Neural cell (in vitro differentiated cells): ENCODE data around the gene HOXD3. TPM values are rescaled to one million over a fixed set of nuclear protein-coding genes. Genes with fewer than 3 reads are reported as not detected.

ENCODE experiments used
- H2AFZ ChIP-seq: fragments of 200-600, 300-800 bp; sonication (generic), shearing (Covaris generic); 2 replicates; pipeline ENCODE4 v1.6.0; 2014; ENCODE audit warnings: low read depth, mild to moderate bottlenecking, antibody characterized with exemption, low read length, moderate library complexity
- H3F3A ChIP-seq: fragments of 200-600 bp; shearing (Covaris generic); 2 replicates; pipeline ENCODE4 v1.6.1; 2016; ENCODE audit warnings: mild to moderate bottlenecking, moderate library complexity, mixed read lengths, antibody characterized with exemption, low read length; ENCODE audit not compliant: insufficient read depth, poor library complexity, severe bottlenecking
- H3K27ac ChIP-seq: fragments of 200-600, 300-800 bp; sonication (generic), shearing (Covaris generic); 2 replicates; pipeline ENCODE4 v1.5.1; 2014; ENCODE audit warnings: mild to moderate bottlenecking, low read length, moderate library complexity
- H3K27me3 ChIP-seq: fragments of 300-800, 200-600 bp; sonication (generic), shearing (Covaris generic); 2 replicates; pipeline ENCODE4 v1.6.0; 2014; ENCODE audit warnings: mild to moderate bottlenecking, low read depth, low read length, moderate library complexity; ENCODE audit not compliant: insufficient read depth
- H3K36me3 ChIP-seq: fragments of 300-800, 200-600 bp; sonication (generic), shearing (Covaris generic); 2 replicates; pipeline ENCODE4 v1.5.1; 2014; ENCODE audit warnings: mild to moderate bottlenecking, antibody characterized with exemption, low read length, moderate library complexity; ENCODE audit not compliant: insufficient read depth
- H3K4me2 ChIP-seq: fragments of 300-800, 200-600 bp; sonication (generic), shearing (Covaris generic); 2 replicates; pipeline ENCODE4 v1.6.0; 2014; ENCODE audit warnings: mild to moderate bottlenecking, low read length
- H3K4me3 ChIP-seq: fragments of 300-800, 200-600 bp; sonication (generic), shearing (Covaris generic); 2 replicates; pipeline ENCODE4 v1.5.1; 2014; ENCODE audit warnings: mild to moderate bottlenecking, low read length, moderate library complexity
- H3K79me2 ChIP-seq: fragments of 200-600 bp; shearing (Covaris generic); replicated peaks from 2 replicates; pipeline ENCODE4 v1.6.0; 2014; ENCODE audit warnings: mild to moderate bottlenecking, low read length, moderate library complexity; ENCODE audit not compliant: insufficient read depth
- H3K9ac ChIP-seq: fragments of 300-800, 200-600 bp; sonication (generic), shearing (Covaris generic); 2 replicates; pipeline ENCODE4 v1.6.1; 2016; ENCODE audit warnings: mild to moderate bottlenecking, low read length, mixed read lengths
- H3K9me2 ChIP-seq: fragments of 200-600 bp; shearing (Covaris generic); 2 replicates; pipeline ENCODE4 v1.6.1; 2016; ENCODE audit warnings: mild to moderate bottlenecking, low read length, mixed read lengths; ENCODE audit not compliant: insufficient read depth
- H3K9me3 ChIP-seq: fragments of 200-600, 300-800 bp; sonication (generic), shearing (Covaris generic); 2 replicates; pipeline ENCODE4 v1.6.1; 2016; ENCODE audit warnings: mild to moderate bottlenecking, mixed run types, low read length, moderate library complexity, mixed read lengths
- H4K20me1 ChIP-seq: fragments of 200-600 bp; shearing (Covaris generic); 2 replicates; pipeline ENCODE4 v1.6.1; 2016; ENCODE audit warnings: mild to moderate bottlenecking, mixed run types; ENCODE audit not compliant: insufficient read depth
- CTCF ChIP-seq: fragments of 450-650 bp; IDR thresholded peaks from 2 replicates; pipeline ENCODE4 v1.5.1; 2014; ENCODE audit warnings: antibody characterized with exemption, mild to moderate bottlenecking, moderate library complexity; ENCODE audit not compliant: poor library complexity, severe bottlenecking
- EP300 ChIP-seq: fragments of 450-650 bp; conservative IDR thresholded peaks from 2 replicates; pipeline ENCODE4 v1.6.1; 2014; ENCODE audit warnings: antibody characterized with exemption, mild to moderate bottlenecking, moderate library complexity; ENCODE audit not compliant: poor library complexity, severe bottlenecking
- EZH2 ChIP-seq: fragments of 200-600, 300-800 bp; shearing (Covaris generic), sonication (generic); IDR thresholded peaks from 2 replicates; pipeline ENCODE4 v1.6.1; 2014; ENCODE audit warnings: antibody characterized with exemption, low read length, borderline replicate concordance, mild to moderate bottlenecking; ENCODE audit not compliant: insufficient read depth, poor library complexity, severe bottlenecking
- MXI1 ChIP-seq: fragments of 450-650 bp; conservative IDR thresholded peaks from 2 replicates; pipeline ENCODE4 v1.6.1; 2014; ENCODE audit warnings: antibody characterized with exemption, mild to moderate bottlenecking; ENCODE audit not compliant: poor library complexity, severe bottlenecking
- POLR2AphosphoS5 ChIP-seq: IDR thresholded peaks from 2 replicates; pipeline ENCODE4 v1.6.1; 2012
- RAD21 ChIP-seq: fragments of 450-650 bp; conservative IDR thresholded peaks from 2 replicates; pipeline ENCODE4 v1.6.1; 2014; ENCODE audit warnings: antibody characterized with exemption, mild to moderate bottlenecking, moderate library complexity
- SMC3 ChIP-seq: fragments of 450-650 bp; conservative IDR thresholded peaks from 2 replicates; pipeline ENCODE4 v1.6.1; 2014; ENCODE audit warnings: antibody characterized with exemption, mild to moderate bottlenecking, moderate library complexity; ENCODE audit not compliant: poor library complexity
- TAF1 ChIP-seq: IDR thresholded peaks from 2 replicates; pipeline ENCODE4 v1.6.1; 2012; ENCODE audit warnings: low read depth
- polyA plus RNA-seq: library from polyadenylated mRNA; depleted of rRNA; stranded (reverse); fragments of >200 nt; gene quantifications from 2 replicates; pipeline ENCODE4 v1.2.3, GENCODE V29; 2014
- TF ChIP-seq, protein P1 (sequence below): IDR thresholded peaks from 2 replicates; pipeline ENCODE4 v1.6.1; 2012; ENCODE audit warnings: borderline replicate concordance

The HOXD3 gene
- polyA plus RNA-seq, 1 donor from 2014 or later, result not detected

- peaks cover 10% of the 10 kb centered on the region for H3K9me3 ChIP-seq
- no peak overlapping the region for H3K27ac ChIP-seq
- H2AFZ ChIP-seq, result no peak overlapping the region
- no peaks in the 10 kb centered on the region for H3K79me2 ChIP-seq
- TF ChIP-seq CTCF (no peak), EP300 (no peak), EZH2 (no peak), RAD21 (no peak), MXI1 (no peak)
- TF ChIP-seq, protein P1, sequence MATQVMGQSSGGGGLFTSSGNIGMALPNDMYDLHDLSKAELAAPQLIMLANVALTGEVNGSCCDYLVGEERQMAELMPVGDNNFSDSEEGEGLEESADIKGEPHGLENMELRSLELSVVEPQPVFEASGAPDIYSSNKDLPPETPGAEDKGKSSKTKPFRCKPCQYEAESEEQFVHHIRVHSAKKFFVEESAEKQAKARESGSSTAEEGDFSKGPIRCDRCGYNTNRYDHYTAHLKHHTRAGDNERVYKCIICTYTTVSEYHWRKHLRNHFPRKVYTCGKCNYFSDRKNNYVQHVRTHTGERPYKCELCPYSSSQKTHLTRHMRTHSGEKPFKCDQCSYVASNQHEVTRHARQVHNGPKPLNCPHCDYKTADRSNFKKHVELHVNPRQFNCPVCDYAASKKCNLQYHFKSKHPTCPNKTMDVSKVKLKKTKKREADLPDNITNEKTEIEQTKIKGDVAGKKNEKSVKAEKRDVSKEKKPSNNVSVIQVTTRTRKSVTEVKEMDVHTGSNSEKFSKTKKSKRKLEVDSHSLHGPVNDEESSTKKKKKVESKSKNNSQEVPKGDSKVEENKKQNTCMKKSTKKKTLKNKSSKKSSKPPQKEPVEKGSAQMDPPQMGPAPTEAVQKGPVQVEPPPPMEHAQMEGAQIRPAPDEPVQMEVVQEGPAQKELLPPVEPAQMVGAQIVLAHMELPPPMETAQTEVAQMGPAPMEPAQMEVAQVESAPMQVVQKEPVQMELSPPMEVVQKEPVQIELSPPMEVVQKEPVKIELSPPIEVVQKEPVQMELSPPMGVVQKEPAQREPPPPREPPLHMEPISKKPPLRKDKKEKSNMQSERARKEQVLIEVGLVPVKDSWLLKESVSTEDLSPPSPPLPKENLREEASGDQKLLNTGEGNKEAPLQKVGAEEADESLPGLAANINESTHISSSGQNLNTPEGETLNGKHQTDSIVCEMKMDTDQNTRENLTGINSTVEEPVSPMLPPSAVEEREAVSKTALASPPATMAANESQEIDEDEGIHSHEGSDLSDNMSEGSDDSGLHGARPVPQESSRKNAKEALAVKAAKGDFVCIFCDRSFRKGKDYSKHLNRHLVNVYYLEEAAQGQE, result no peak
- no peaks in the 10 kb centered on the region for H3K36me3 ChIP-seq
- H3F3A ChIP-seq, result no peaks in the 10 kb centered on the region
- H3K9ac ChIP-seq, result no peak overlapping the region
- H4K20me1 ChIP-seq, result no peaks in the 10 kb centered on the region
- H3K4me3 ChIP-seq, result no peak overlapping the region
- peaks cover 100% of the 10 kb centered on the region for H3K27me3 ChIP-seq
- H3K4me2 ChIP-seq, result no peak overlapping the region
- no peaks in the 10 kb centered on the region for H3K9me2 ChIP-seq
Measured at GRCh38 chr2:176149939-176150583, 7.0 kb upstream of the HOXD3 start.

GRCh38 chr2:176150584-176151441 lies 6.3 kb upstream of the HOXD3 start:
- H4K20me1 ChIP-seq, result no peaks in the 10 kb centered on the region
- no peak overlapping the region for H3K4me3 ChIP-seq
- peaks cover 100% of the 10 kb centered on the region for H3K27me3 ChIP-seq
- H3F3A ChIP-seq, result no peaks in the 10 kb centered on the region
- peaks cover 12% of the 10 kb centered on the region for H3K9me3 ChIP-seq
- no peak overlapping the region for H3K27ac ChIP-seq
- TF ChIP-seq RAD21, result no peak
- TF ChIP-seq, protein P1, result no peak
- TF ChIP-seq CTCF, result no peak
- TF ChIP-seq TAF1, result no peak
- no peak for TF ChIP-seq EP300
- no peak for TF ChIP-seq SMC3
- no peak for TF ChIP-seq POLR2AphosphoS5
- TF ChIP-seq MXI1, result no peak
- no peak for TF ChIP-seq EZH2
- H3K9ac ChIP-seq, result no peak overlapping the region
- H3K79me2 ChIP-seq, result no peaks in the 10 kb centered on the region
- H3K9me2 ChIP-seq, result no peaks in the 10 kb centered on the region
- no peaks in the 10 kb centered on the region for H3K36me3 ChIP-seq
- no peak overlapping the region for H3K4me2 ChIP-seq
- H2AFZ ChIP-seq, result no peak overlapping the region
